ENCODE measurements around the gene CD209. TPM values are rescaled to one million over a fixed set of nuclear protein-coding genes. Genes with fewer than 3 reads are reported as not detected.

Gene CD209
- total RNA-seq, 1 experiment from 2014 or later, result not detected

DNA sequence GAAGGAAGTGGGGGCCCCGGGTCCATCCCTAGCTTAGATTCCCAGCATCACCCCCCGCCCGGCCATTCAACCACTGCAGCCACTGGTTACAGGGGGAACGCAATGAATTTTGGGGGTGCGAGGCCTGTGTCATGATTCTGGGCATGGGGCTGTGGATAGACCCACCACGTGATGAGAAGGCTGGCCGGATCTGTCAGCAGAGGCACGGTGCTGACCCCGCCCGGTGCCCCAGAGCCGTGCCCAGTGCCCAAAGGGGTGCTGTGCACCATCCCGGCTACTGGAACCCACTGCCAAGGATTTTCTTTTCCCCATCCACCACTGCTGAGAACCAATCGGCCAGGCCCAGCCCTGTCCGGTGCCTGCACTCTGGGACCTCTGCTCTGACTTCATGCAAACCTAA lies 43.1 kb upstream of the CD209 start:
- POLR2A ChIA-PET, result no interaction called here
- H3K9me3 ChIP-seq (ENCODE audit: control insufficient read depth, insufficient read depth, low read depth, low read length), result no peaks in the 10 kb centered on the region
- BruUV-seq (replicated peaks), result no TSS peak
- no peaks in the 10 kb centered on the region for H3K27me3 ChIP-seq (ENCODE audit: control insufficient read depth, insufficient read depth, low read length)
- no peaks in the 10 kb centered on the region for H3K36me3 ChIP-seq (ENCODE audit: control insufficient read depth, insufficient read depth, low read length)
- no peak for TF ChIP-seq POLR2AphosphoS5 (IDR thresholded peaks at IDR 0.05; ENCODE audit: low read depth, low read length)
- TF ChIP-seq TCF7L2 (IDR thresholded peaks at IDR 0.05; ENCODE audit: low read depth, low read length), result no peak
- TF ChIP-seq, protein P1, sequence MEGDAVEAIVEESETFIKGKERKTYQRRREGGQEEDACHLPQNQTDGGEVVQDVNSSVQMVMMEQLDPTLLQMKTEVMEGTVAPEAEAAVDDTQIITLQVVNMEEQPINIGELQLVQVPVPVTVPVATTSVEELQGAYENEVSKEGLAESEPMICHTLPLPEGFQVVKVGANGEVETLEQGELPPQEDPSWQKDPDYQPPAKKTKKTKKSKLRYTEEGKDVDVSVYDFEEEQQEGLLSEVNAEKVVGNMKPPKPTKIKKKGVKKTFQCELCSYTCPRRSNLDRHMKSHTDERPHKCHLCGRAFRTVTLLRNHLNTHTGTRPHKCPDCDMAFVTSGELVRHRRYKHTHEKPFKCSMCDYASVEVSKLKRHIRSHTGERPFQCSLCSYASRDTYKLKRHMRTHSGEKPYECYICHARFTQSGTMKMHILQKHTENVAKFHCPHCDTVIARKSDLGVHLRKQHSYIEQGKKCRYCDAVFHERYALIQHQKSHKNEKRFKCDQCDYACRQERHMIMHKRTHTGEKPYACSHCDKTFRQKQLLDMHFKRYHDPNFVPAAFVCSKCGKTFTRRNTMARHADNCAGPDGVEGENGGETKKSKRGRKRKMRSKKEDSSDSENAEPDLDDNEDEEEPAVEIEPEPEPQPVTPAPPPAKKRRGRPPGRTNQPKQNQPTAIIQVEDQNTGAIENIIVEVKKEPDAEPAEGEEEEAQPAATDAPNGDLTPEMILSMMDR (IDR thresholded peaks at IDR 0.05), result no peak
- TF ChIP-seq, protein P2, sequence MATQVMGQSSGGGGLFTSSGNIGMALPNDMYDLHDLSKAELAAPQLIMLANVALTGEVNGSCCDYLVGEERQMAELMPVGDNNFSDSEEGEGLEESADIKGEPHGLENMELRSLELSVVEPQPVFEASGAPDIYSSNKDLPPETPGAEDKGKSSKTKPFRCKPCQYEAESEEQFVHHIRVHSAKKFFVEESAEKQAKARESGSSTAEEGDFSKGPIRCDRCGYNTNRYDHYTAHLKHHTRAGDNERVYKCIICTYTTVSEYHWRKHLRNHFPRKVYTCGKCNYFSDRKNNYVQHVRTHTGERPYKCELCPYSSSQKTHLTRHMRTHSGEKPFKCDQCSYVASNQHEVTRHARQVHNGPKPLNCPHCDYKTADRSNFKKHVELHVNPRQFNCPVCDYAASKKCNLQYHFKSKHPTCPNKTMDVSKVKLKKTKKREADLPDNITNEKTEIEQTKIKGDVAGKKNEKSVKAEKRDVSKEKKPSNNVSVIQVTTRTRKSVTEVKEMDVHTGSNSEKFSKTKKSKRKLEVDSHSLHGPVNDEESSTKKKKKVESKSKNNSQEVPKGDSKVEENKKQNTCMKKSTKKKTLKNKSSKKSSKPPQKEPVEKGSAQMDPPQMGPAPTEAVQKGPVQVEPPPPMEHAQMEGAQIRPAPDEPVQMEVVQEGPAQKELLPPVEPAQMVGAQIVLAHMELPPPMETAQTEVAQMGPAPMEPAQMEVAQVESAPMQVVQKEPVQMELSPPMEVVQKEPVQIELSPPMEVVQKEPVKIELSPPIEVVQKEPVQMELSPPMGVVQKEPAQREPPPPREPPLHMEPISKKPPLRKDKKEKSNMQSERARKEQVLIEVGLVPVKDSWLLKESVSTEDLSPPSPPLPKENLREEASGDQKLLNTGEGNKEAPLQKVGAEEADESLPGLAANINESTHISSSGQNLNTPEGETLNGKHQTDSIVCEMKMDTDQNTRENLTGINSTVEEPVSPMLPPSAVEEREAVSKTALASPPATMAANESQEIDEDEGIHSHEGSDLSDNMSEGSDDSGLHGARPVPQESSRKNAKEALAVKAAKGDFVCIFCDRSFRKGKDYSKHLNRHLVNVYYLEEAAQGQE (IDR thresholded peaks at IDR 0.05; ENCODE audit: insufficient read depth in 1 of 2, low read depth in 2 of 2, low read length in 1 of 2), result no peak
- H3K4me1 ChIP-seq (ENCODE audit: control insufficient read depth, insufficient read depth, low read length), result no peaks in the 10 kb centered on the region
- CTCF ChIA-PET, result no interaction called here
- intact Hi-C loops (cut with micrococcal nuclease; ENCODE audit: unreplicated experiment) (no loop called here), in situ Hi-C loops (cut with HindIII; ENCODE audit: low pct_unique_long_range_greater_than_20kb, low sequenced_read_pairs) (no loop called here)
- ATAC-seq, result no peak
- H3K4me3 ChIP-seq (ENCODE audit: low read depth in 2 of 2, low read length in 2 of 2), result no peak overlapping the region
- DNase-seq (ENCODE audit: low read depth, low spot score), result no peak
- no peak overlapping the region for H3K27ac ChIP-seq (ENCODE audit: low read length)

DNA sequence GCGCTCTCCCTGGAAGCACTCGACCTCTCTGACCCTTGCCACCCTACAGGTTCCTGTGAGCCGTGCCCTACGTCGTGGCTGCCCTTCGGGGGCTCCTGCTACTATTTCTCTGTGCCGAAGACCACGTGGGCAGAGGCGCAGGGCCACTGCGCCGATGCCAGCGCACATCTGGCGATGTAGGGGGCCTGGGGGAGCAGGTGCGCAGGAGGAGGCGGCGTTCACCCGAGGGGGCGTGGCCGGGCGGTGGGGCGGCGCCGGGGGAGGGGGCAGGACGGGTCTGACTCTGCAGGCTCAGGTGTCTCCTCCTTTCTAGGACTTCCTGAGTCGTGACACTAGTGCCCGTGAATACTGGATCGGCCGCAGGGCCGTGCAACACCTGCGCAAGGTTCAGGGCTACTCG lies 42.1 kb upstream of the CD209 start:
- Histone ChIP-seq H3K27me3 (ENCODE audit: control insufficient read depth, insufficient read depth, low read length) (no peaks in the 10 kb centered on the region), H3K4me3 (ENCODE audit: low read depth in 2 of 2, low read length in 2 of 2) (no peak overlapping the region), H3K36me3 (ENCODE audit: control insufficient read depth, insufficient read depth, low read length) (no peaks in the 10 kb centered on the region), H3K9me3 (ENCODE audit: control insufficient read depth, insufficient read depth, low read depth, low read length) (no peaks in the 10 kb centered on the region), H3K4me1 (ENCODE audit: control insufficient read depth, insufficient read depth, low read length) (no peaks in the 10 kb centered on the region), H3K27ac (ENCODE audit: low read length) (no peak overlapping the region)
- DNase-seq (ENCODE audit: low read depth, low spot score) (no peak), ATAC-seq (no peak)
- intact Hi-C loops (cut with micrococcal nuclease; ENCODE audit: unreplicated experiment), result no loop called here
- in situ Hi-C loops (cut with HindIII; ENCODE audit: low pct_unique_long_range_greater_than_20kb, low sequenced_read_pairs), result no loop called here
- ChIA-PET POLR2A (no interaction called here), CTCF (interaction anchor here (0.6 kb wide), 1 partner anchor 695 kb away, joined by 3 read pairs; no protein-coding TSS in a partner anchor)
- TF ChIP-seq, protein P1 (IDR thresholded peaks at IDR 0.05), result no peak
- TF ChIP-seq POLR2AphosphoS5 (IDR thresholded peaks at IDR 0.05; ENCODE audit: low read depth, low read length) (no peak), SIN3A (IDR thresholded peaks at IDR 0.05; ENCODE audit: borderline replicate concordance, insufficient read depth, low read depth, low read length) (no peak), TCF7L2 (IDR thresholded peaks at IDR 0.05; ENCODE audit: low read depth, low read length) (no peak)
- TF ChIP-seq, protein P2 (IDR thresholded peaks at IDR 0.05; ENCODE audit: insufficient read depth in 1 of 2, low read depth in 2 of 2, low read length in 1 of 2), result no peak
- BruUV-seq (replicated peaks), result no TSS peak

All from Panc1 (cell line).